K562 (cell line): ENCODE results near the gene MBNL2. TPM values are rescaled to one million over a fixed set of nuclear protein-coding genes. Genes with fewer than 3 reads are reported as not detected.

Source experiments
- ARHGAP35 ChIP-seq: fragments of 450-650 bp; IDR thresholded peaks from 2 replicates; pipeline ENCODE4 v1.6.1; 2018; ENCODE audit not compliant: partially characterized antibody
- ETS1 ChIP-seq: conservative IDR thresholded peaks from 2 replicates; pipeline ENCODE4 v1.6.1; 2011; ENCODE audit warnings: low read depth, mild to moderate bottlenecking, low read length; ENCODE audit not compliant: control insufficient read depth
- JUND ChIP-seq, 2 experiments: IDR thresholded peaks; 2 replicates in 1 of 2; 3 replicates in 1 of 2; pipeline ENCODE4 v1.6.1; 2011; ENCODE audit warnings: borderline replicate concordance in 2 of 2, low read depth in 2 of 2, low read length in 2 of 2, improper control_type of control experiment in 1 of 2, missing biosample characterization in 1 of 2, missing genetic modification characterization in 1 of 2, missing genetic modification reagents in 1 of 2
- MAFF ChIP-seq: IDR thresholded peaks from 2 replicates; pipeline ENCODE4 v1.6.1; 2012; ENCODE audit warnings: low read length, improper control_type of control experiment
- PRPF4 ChIP-seq: fragments of 200-400 bp; formaldehyde crosslinking; IDR thresholded peaks from one replicate; pipeline ENCODE4 v1.6.1; 2017; ENCODE audit warnings: low read length, low read depth, mild to moderate bottlenecking; ENCODE audit not compliant: insufficient read depth, poor library complexity, severe bottlenecking
- RAD21 ChIP-seq, 2 experiments: fragments of 250-450 bp in 1 of 2; fragments of 450-650 bp in 1 of 2; sonication (Bioruptor Pico) in 1 of 2; formaldehyde crosslinking in 1 of 2; IDR thresholded peaks in 1 of 2; conservative IDR thresholded peaks in 1 of 2; 2 replicates each; pipeline versions ENCODE4 v1.4.0 to v1.8.0; 2020 to 2022; ENCODE audit warnings: mild to moderate bottlenecking in 2 of 2, moderate library complexity in 1 of 2
- SOX6 ChIP-seq: fragments of 450-650 bp; IDR thresholded peaks from 2 replicates; pipeline ENCODE4 v1.6.1; 2014; ENCODE audit warnings: mild to moderate bottlenecking
- UBTF ChIP-seq, 2 experiments: IDR thresholded peaks; 2 replicates each; pipeline ENCODE4 v1.6.1; 2012; ENCODE audit warnings: improper control_type of control experiment in 2 of 2, low read depth in 2 of 2, low read length in 2 of 2, borderline replicate concordance in 1 of 2
- ZNF143 ChIP-seq: sonication (generic); formaldehyde crosslinking; IDR thresholded peaks from 2 replicates; pipeline ENCODE4 v1.9.0; 2022; ENCODE audit warnings: mild to moderate bottlenecking, missing genetic modification reagents
- ZNF232 ChIP-seq: sonication (generic); formaldehyde crosslinking; IDR thresholded peaks from 2 replicates; pipeline ENCODE4 v1.8.0; 2022; ENCODE audit warnings: mild to moderate bottlenecking, missing genetic modification reagents
- ZNF79 ChIP-seq: fragments of 250-450 bp; sonication (Bioruptor Pico); IDR thresholded peaks from 2 replicates; pipeline ENCODE4 v1.4.0; 2020; ENCODE audit warnings: low read depth, mild to moderate bottlenecking, moderate library complexity
- polyA plus RNA-seq, 8 experiments: library from polyadenylated mRNA; depleted of rRNA in 4 of 8; stranded (reverse) in 5 of 8; unstranded in 3 of 8; fragments of >200 nt; fragmentation: Nextera tagmentation in 2 of 8; fragmentation: Illumina TruSeq in 1 of 8; extraction: Ambion mirVana in 2 of 8; extraction: Trizol in 1 of 8; gene quantifications; 2 replicates each; pipeline versions ENCODE4 v1.2.1 to v1.2.3, GENCODE V29; 2011 to 2014; ENCODE audit warnings: inconsistent platforms in 1 of 8, missing spikeins in 1 of 8
- total RNA-seq, 7 experiments: library from RNA; depleted of rRNA in 6 of 7; stranded (reverse); fragments of >200 nt in 6 of 7; fragmentation: Illumina TruSeq in 2 of 7; extraction: Trizol in 2 of 7; gene quantifications; 2 replicates each; pipeline versions ENCODE4 v1.2.1 to v1.2.3, GENCODE V29; 2011 to 2021; ENCODE audit warnings: low replicate concordance in 1 of 7
- TF ChIP-seq, protein P1 (sequence below), 2 experiments: fragments of 450-650 bp; conservative IDR thresholded peaks; 2 replicates each; pipeline ENCODE4 v1.6.1; 2017; ENCODE audit warnings: mild to moderate bottlenecking in 2 of 2, moderate library complexity in 2 of 2
- TF ChIP-seq, protein P2 (sequence below): fragments of 450-650 bp; IDR thresholded peaks from 2 replicates; pipeline ENCODE4 v1.6.1; 2017; ENCODE audit warnings: antibody characterized with exemption, mild to moderate bottlenecking

MBNL2 gene
- total and polyA plus RNA-seq, 9 of the 15 experiments (the other 6 are each of a cell fraction or from before 2014, with no cell fraction given): 7.0 to 24.8 (median 13.8) TPM

DNA sequence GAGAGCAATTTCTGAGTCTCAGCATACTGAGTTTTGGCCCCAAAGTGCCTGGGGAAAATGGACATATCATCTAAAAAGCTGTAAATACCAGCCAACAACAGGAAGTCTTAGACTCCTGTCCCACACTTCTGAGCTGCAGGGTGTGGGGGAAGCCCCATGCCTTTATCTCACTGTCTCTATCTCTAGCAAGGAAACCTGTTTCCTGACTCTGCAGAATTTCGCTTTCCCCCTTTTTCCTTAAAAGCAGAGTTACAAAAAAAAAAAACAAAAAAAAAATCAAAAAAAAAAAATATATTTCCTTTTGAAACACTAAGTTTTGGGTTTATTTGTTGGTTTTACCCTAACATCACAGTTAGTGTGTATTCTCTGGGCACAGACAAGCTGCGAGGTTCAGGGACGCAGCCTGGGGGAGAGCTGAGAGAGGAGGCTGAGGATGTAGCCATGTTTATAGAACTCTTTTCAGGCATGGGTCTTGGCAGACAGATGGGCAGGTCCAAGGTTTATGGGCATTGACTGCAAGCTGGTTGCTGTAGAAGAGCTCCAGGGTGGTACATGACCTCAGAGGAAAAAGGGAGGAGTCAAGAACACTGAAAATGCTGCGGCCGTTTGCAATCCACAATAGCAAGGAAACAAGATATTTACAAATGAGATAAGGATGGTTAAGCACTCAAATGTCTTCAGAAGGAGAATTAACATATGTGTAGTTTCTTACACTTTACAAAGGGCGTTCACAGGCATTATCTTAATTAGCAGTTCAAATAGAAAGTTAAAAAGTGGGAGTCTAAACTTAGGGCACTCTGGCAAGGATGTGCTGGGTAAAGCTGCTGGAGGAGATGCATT is 4.9 kb downstream of the MBNL2 start (continued):
- TF ChIP-seq ZNF79 (CRISPR knock-in tag) (no peak), ETS1 (no peak), SOX6 (no peak), RAD21 (CRISPR knock-in tag; conservative IDR thresholded peaks at IDR 0.05 in 1 of 2, IDR thresholded peaks at IDR 0.05 in 1 of 2) (no peak), ZNF232 (no peak), ARHGAP35 (no peak), MAFF (peak; percentile 31; the same call in 1 of the 2 replicates), ZNF143 (CRISPR knock-in tag) (no peak), JUND (IDR thresholded peaks at IDR 0.05; ENCODE audit: borderline replicate concordance, low read depth, low read length) (no peak), JUND (tag; IDR thresholded peaks at IDR 0.05; ENCODE audit: borderline replicate concordance, low read depth, low read length) (peak; percentile 14; the same call in 1 of the 3 replicates), UBTF (IDR thresholded peaks at IDR 0.05; ENCODE audit: borderline replicate concordance in 1 of 2, low read depth in 2 of 2, low read length in 2 of 2) (0 out of 4 replicates have a peak, but pooled peaks of 1 of the 2 experiments have one; percentile 49), PRPF4 (no peak)
- TF ChIP-seq, protein P1, sequence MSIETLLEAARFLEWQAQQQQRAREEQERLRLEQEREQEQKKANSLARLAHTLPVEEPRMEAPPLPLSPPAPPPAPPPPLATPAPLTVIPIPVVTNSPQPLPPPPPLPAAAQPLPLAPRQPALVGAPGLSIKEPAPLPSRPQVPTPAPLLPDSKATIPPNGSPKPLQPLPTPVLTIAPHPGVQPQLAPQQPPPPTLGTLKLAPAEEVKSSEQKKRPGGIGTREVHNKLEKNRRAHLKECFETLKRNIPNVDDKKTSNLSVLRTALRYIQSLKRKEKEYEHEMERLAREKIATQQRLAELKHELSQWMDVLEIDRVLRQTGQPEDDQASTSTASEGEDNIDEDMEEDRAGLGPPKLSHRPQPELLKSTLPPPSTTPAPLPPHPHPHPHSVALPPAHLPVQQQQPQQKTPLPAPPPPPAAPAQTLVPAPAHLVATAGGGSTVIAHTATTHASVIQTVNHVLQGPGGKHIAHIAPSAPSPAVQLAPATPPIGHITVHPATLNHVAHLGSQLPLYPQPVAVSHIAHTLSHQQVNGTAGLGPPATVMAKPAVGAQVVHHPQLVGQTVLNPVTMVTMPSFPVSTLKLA (conservative IDR thresholded peaks at IDR 0.05): 0 out of 4 replicates have a peak, but pooled peaks of 1 of the 2 experiments have one; percentile 18
- TF ChIP-seq, protein P2, sequence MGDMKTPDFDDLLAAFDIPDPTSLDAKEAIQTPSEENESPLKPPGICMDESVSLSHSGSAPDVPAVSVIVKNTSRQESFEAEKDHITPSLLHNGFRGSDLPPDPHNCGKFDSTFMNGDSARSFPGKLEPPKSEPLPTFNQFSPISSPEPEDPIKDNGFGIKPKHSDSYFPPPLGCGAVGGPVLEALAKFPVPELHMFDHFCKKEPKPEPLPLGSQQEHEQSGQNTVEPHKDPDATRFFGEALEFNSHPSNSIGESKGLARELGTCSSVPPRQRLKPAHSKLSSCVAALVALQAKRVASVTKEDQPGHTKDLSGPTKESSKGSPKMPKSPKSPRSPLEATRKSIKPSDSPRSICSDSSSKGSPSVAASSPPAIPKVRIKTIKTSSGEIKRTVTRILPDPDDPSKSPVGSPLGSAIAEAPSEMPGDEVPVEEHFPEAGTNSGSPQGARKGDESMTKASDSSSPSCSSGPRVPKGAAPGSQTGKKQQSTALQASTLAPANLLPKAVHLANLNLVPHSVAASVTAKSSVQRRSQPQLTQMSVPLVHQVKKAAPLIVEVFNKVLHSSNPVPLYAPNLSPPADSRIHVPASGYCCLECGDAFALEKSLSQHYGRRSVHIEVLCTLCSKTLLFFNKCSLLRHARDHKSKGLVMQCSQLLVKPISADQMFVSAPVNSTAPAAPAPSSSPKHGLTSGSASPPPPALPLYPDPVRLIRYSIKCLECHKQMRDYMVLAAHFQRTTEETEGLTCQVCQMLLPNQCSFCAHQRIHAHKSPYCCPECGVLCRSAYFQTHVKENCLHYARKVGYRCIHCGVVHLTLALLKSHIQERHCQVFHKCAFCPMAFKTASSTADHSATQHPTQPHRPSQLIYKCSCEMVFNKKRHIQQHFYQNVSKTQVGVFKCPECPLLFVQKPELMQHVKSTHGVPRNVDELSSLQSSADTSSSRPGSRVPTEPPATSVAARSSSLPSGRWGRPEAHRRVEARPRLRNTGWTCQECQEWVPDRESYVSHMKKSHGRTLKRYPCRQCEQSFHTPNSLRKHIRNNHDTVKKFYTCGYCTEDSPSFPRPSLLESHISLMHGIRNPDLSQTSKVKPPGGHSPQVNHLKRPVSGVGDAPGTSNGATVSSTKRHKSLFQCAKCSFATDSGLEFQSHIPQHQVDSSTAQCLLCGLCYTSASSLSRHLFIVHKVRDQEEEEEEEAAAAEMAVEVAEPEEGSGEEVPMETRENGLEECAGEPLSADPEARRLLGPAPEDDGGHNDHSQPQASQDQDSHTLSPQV: 0 out of 2 replicates have a peak, but pooled peaks have one; percentile 29
